ENCODE data around the gene AK8. TPM values are rescaled to one million over a fixed set of nuclear protein-coding genes. Genes with fewer than 3 reads are reported as not detected.

AK8 gene
- total and polyA plus RNA-seq, 2 experiments from 2014 or later, result 0.14 to 0.78 TPM

DNA sequence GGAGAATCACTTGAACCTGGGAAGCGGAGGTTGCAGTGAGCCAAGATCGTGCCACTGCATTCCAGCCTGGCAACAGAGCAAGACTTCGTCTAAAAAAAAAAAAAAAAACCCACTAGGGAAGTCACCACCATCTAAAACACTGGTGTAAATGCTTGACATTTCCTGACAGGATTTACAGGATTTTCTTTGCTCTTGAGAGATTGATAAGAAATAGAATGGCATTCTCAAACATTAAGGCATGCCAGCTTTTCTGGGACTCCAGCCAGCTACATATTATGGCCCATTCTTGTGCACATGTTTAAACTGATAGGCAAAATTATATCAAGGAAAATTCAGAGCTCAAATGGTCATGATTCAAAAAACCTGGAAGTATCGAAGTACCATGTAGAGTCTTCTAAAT, 179.1 kb downstream of the AK8 start:
- Mint-ChIP-seq H3K4me3 (no peak overlapping the region), H3K4me1 (no peaks in the 10 kb centered on the region), H3K27ac (no peak overlapping the region), H3K36me3 (ENCODE audit: low read depth) (peaks cover 14% of the 10 kb centered on the region; the same call in 2 of the 3 replicates), H3K9me3 (peaks cover 55% of the 10 kb centered on the region), H3K27me3 (ENCODE audit: insufficient read depth, low read depth, poor library complexity) (peaks cover 4% of the 10 kb centered on the region)
- H3K27me3 ChIP-seq (ENCODE audit: insufficient read depth), result no peaks in the 10 kb centered on the region
- H3K4me1 ChIP-seq (ENCODE audit: insufficient read depth), result no peaks in the 10 kb centered on the region
- no peak for DNase-seq (ENCODE audit: low spot score)
- peaks cover 3% of the 10 kb centered on the region; the same call in 1 of the 2 replicates for H3K36me3 ChIP-seq (ENCODE audit: insufficient read depth)
- no peak overlapping the region for H3K4me3 ChIP-seq
- no peak overlapping the region for H3K4me2 ChIP-seq
- no peaks in the 10 kb centered on the region for H3F3A ChIP-seq (replicated peaks; ENCODE audit: low read depth)
- TF ChIP-seq ZNF331 (CRISPR knock-in tag; IDR thresholded peaks at IDR 0.05; ENCODE audit: low read depth) (no peak), ETS1 (IDR thresholded peaks at IDR 0.05) (no peak), POLR2AphosphoS5 (IDR thresholded peaks at IDR 0.05; ENCODE audit: low read depth) (no peak), NANOG (IDR thresholded peaks at IDR 0.05; ENCODE audit: borderline replicate concordance) (no peak), JUNB (IDR thresholded peaks at IDR 0.05; ENCODE audit: unreplicated experiment) (no peak), EZH2 (IDR thresholded peaks at IDR 0.05; ENCODE audit: low read depth, unreplicated experiment) (no peak), EZH2phosphoT487 (IDR thresholded peaks at IDR 0.05; ENCODE audit: unreplicated experiment) (no peak), CTCF (conservative IDR thresholded peaks at IDR 0.05; ENCODE audit: low read depth in 2 of 2) (no peak)
- H3K9me2 ChIP-seq (ENCODE audit: insufficient read depth), result no peaks in the 10 kb centered on the region
- H3K27ac ChIP-seq (ENCODE audit: low read depth), result no peak overlapping the region
- no peak overlapping the region for H2AFZ ChIP-seq
- no peaks in the 10 kb centered on the region for H3K79me2 ChIP-seq (replicated peaks; ENCODE audit: insufficient read depth)
- 0 out of 2 replicates have a peak, but pooled peaks cover 3% of the 10 kb centered on the region for H4K20me1 ChIP-seq (replicated peaks; ENCODE audit: insufficient read depth)
- ATAC-seq, result no peak

DNA sequence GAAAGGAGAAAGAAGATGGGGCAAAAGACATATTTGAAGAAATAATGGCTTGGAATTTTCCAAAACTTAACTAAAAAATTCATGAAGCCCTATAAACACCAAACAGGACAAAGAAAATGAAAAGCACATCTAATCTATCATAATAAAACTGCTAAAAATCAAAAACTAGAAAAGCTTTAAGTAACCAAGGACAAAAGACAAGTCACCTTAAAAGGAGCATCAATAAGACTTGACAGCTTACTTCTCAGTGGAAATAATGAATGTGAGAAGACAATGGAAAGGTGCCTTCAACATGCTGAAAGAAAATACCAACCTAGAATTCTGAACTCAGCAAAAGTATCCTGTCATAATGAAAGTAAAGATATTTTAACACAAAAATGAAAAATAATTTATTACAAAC, 180.9 kb downstream of the AK8 start:
- Mint-ChIP-seq H3K27ac (no peak overlapping the region), H3K27me3 (ENCODE audit: insufficient read depth, low read depth, poor library complexity) (peaks cover 4% of the 10 kb centered on the region)

More for the DNA sequence above, 180.9 kb downstream of the AK8 start:
- H3K4me3 ChIP-seq, result no peak overlapping the region
- H2AFZ ChIP-seq, result no peak overlapping the region
- Mint-ChIP-seq H3K4me3 (no peak overlapping the region), H3K9me3 (peaks cover 40% of the 10 kb centered on the region), H3K4me1 (no peaks in the 10 kb centered on the region), H3K36me3 (ENCODE audit: low read depth) (peaks cover 12% of the 10 kb centered on the region; the same call in 2 of the 3 replicates)
- no peaks in the 10 kb centered on the region for H3K79me2 ChIP-seq (replicated peaks; ENCODE audit: insufficient read depth)
- H3K36me3 ChIP-seq (ENCODE audit: insufficient read depth), result peaks cover 3% of the 10 kb centered on the region; the same call in 1 of the 2 replicates
- H3K27ac ChIP-seq (ENCODE audit: low read depth), result no peak overlapping the region
- TF ChIP-seq ZNF114 (CRISPR knock-in tag; IDR thresholded peaks at IDR 0.05) (no peak), ETS1 (IDR thresholded peaks at IDR 0.05) (no peak), REST (IDR thresholded peaks at IDR 0.05; ENCODE audit: unreplicated experiment) (no peak), EZH2 (IDR thresholded peaks at IDR 0.05; ENCODE audit: low read depth, unreplicated experiment) (no peak), CTCF (conservative IDR thresholded peaks at IDR 0.05; ENCODE audit: low read depth in 2 of 2) (no peak), CREB1 (CRISPR knock-in tag; IDR thresholded peaks at IDR 0.05; ENCODE audit: low read depth) (no peak), EZH2phosphoT487 (IDR thresholded peaks at IDR 0.05; ENCODE audit: unreplicated experiment) (no peak), STAT1 (IDR thresholded peaks at IDR 0.05; ENCODE audit: unreplicated experiment) (no peak)
- no peaks in the 10 kb centered on the region for H3K9me2 ChIP-seq (ENCODE audit: insufficient read depth)
- ATAC-seq (no peak), DNase-seq (ENCODE audit: low spot score) (no peak)
- H3K27me3 ChIP-seq (ENCODE audit: insufficient read depth), result no peaks in the 10 kb centered on the region
- no peak overlapping the region for H3K4me2 ChIP-seq
- H3K4me1 ChIP-seq (ENCODE audit: insufficient read depth), result no peaks in the 10 kb centered on the region
- H4K20me1 ChIP-seq (replicated peaks; ENCODE audit: insufficient read depth), result peaks cover 3% of the 10 kb centered on the region; the same call in 1 of the 2 replicates
- no peaks in the 10 kb centered on the region for H3F3A ChIP-seq (replicated peaks; ENCODE audit: low read depth)

Data from GM23338 (cell line).